GM03348 (cell line): ENCODE results near the gene PLXNA1.

Experiments
- DNase-seq: peaks from one replicate; pipeline ENCODE4 v3.0.0; 2012; ENCODE audit warnings: low spot score

The PLXNA1 gene

GRCh38 chr3:126952983-126953660 is 29.8 kb upstream of the PLXNA1 start:
- DNase-seq: no peak

GRCh38 chr3:126954141-126954842 is 28.6 kb upstream of the PLXNA1 start:
- no peak for DNase-seq

- no peak for DNase-seq
These were observed 27.7 kb upstream of the PLXNA1 start for GRCh38 chr3:126955004-126955790.

GRCh38 chr3:126956361-126956760 is 26.6 kb upstream of the PLXNA1 start:
- no peak for DNase-seq

GRCh38 chr3:126956866-126957650 is 25.9 kb upstream of the PLXNA1 start:
- DNase-seq: no peak

GRCh38 chr3:126957776-126958637 is 24.9 kb upstream of the PLXNA1 start:
- no peak for DNase-seq

- no peak for DNase-seq
These were observed 24.3 kb upstream of the PLXNA1 start for GRCh38 chr3:126958638-126959085.

- DNase-seq: no peak
These were observed 23.6 kb upstream of the PLXNA1 start for GRCh38 chr3:126959136-126959920.

GRCh38 chr3:126959921-126960603 is 22.9 kb upstream of the PLXNA1 start:
- peak; percentile 36 for DNase-seq

GRCh38 chr3:126960604-126960995 is 22.3 kb upstream of the PLXNA1 start:
- no peak for DNase-seq

GRCh38 chr3:126961191-126961790 is 21.6 kb upstream of the PLXNA1 start:
- DNase-seq: peak; percentile 90

- no peak for DNase-seq
These were observed 21.0 kb upstream of the PLXNA1 start for GRCh38 chr3:126961791-126962461.

GRCh38 chr3:126962756-126963155 is 20.2 kb upstream of the PLXNA1 start:
- no peak for DNase-seq

GRCh38 chr3:126963261-126964190 is 19.4 kb upstream of the PLXNA1 start:
- DNase-seq: no peak

- DNase-seq: no peak
These were observed 18.7 kb upstream of the PLXNA1 start for GRCh38 chr3:126964261-126964660.

- DNase-seq: no peak
These were observed 18.0 kb upstream of the PLXNA1 start for GRCh38 chr3:126964950-126965349.

GRCh38 chr3:126965526-126966080 is 17.3 kb upstream of the PLXNA1 start:
- no peak for DNase-seq
